Effector CD4-positive, alpha-beta T cell (primary cell): ENCODE results near the gene XXYLT1.
A peak's percentile ranks its signal among the peaks of the same experiment; 100 is the strongest.
"Not testable (repeated sequence)": the region's sequence is repeated elsewhere in the genome, so short reads cannot be mapped to it uniquely, and the experiment has no call there.

Source experiments
- DNase-seq: peaks from one replicate; pipeline ENCODE4 v3.0.0-alpha.2; 2020
- total RNA-seq: gene quantifications from one replicate; lab custom pipeline; 2026; lab: John Stamatoyannopoulos, UW

The XXYLT1 gene
- 7.9 reads per million, percentile 27 among the genes with 10 or more reads in this experiment for total RNA-seq

GRCh38 chr3:195270817-195271409, at the start of gene XXYLT1:
TSS of gene XXYLT1 (minus strand) at chr3:195271159. CDS start at chr3:195271058, 101 bp downstream.
- peak; percentile 79 for DNase-seq

- no peak for DNase-seq
Observed at GRCh38 chr3:195319060-195319459, 48.1 kb upstream of the XXYLT1 start.

DNA sequence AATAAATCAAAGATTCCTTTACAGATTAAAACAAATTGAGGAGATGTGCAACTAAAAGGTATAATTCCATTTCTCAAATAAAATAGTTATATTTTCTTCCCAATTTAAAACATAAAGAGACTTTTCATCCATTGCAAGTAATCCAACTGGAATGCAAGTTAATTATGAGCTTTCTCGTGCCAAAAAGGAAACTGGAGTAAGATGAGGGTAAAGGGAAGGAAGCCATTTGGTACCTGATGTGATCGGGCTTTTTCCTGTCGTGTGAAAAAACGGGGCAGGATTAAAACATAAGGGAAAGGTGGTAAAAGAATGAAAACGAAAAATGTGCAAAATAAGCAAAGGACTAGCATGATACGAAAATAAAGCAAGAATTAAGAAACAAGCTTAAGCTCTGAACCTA, 41.8 kb upstream of the XXYLT1 start:
- no peak for DNase-seq

DNA sequence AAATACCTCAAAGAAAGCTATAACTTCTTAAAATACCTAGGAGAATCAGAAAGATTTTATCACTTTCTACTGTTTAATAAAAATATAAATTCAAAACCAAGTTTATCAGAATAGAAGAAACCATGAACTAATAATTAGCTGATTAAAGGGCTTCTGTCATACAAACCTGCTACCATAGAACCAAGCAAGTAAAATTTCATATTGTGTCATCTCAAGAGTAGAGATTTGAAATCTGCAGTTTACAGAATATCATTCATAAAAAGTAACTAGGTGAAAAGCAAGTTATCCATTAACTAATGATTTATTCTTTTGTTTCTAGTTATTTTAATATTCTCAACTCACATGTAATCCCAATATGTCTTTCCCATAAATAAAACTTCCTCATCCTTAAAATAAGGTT, 36.8 kb upstream of the XXYLT1 start:
- DNase-seq: no peak

- no peak for DNase-seq
Observed at GRCh38 chr3:195306369-195306768, 35.4 kb upstream of the XXYLT1 start.

DNA sequence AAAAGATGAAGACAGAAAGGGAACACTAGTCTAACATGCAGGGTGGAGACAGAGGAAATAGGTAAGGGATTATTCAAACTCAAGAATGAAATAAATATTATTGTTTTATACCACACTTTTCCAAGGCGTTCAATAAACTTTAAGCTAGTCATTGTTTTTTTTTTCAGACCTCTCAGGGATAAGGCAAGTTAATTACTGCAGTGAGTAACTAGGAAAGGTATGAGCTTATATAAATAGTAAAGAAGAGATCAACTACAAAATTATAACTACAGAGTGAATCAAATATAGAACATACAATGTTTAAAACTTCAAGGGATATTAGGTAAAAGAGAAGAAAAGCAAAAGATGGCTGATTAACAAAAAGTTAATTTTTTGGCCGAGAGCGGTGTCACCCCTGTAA, 31.5 kb upstream of the XXYLT1 start:
- DNase-seq: no peak

GRCh38 chr3:195297446-195297845, 26.5 kb upstream of the XXYLT1 start:
- DNase-seq: no peak

- no peak for DNase-seq
Observed at GRCh38 chr3:195296662-195297061, 25.7 kb upstream of the XXYLT1 start.

GRCh38 chr3:195291121-195291520, 20.2 kb upstream of the XXYLT1 start:
- no peak for DNase-seq

GRCh38 chr3:195290643-195291042, 19.7 kb upstream of the XXYLT1 start:
- DNase-seq: not testable (repeated sequence)

GRCh38 chr3:195286115-195286872, 15.3 kb upstream of the XXYLT1 start:
- DNase-seq: no peak

DNA sequence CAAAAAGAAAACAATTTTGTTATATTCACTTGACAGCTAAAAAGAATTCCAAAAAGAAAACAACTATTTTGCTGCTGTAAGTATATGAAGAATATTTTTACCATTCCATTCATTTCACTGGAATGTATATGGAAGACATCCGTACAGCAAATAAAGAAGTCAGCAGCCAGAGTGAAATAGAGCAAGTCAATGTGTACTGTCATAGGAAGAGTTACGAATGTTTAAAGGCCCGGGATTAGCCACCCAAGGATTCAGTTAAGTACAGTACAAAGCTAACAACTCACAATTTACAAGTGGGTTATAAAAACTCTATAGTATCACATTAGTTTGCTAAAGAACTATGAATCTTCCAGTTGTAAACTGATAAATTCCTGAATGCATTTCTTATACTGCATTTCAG, 14.4 kb upstream of the XXYLT1 start:
- DNase-seq: no peak

DNA sequence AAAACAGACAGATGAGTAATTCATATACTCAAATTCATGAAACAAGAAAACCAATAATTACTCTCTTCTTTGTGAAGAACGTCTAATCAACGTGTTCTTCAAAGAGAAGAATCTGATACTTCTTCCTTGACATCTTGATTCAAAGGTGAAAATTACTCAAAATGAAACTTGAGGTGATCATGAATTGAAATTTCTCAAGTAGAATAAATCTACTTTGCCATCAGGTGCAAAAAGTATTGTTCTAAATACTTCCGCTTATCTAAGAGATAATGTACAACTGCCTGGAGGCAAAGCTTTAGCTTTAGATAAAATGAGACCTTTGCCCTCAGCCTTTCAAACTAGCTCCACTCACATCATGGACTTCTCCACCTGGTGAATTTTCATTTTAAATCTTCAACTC, 13.9 kb upstream of the XXYLT1 start:
- no peak for DNase-seq

DNA sequence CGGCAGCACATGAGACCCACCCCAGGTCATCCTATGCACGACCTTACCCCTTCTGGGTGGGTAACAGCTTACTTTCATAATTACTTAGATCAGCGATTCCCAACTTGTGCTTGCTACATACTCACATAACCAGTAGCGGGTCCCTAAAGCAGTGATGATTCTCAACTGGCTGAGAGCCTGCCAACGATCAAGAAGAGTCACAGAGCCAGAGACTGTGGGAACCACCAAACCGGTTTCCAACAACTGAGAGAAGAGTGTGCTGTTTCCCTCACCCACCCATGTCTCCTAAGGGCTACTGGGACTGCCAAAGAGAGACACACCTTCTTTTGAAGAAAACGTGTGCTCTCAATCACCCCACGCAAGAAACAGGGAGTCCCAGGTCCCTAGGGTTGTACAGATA, 12.0 kb upstream of the XXYLT1 start:
- no peak for DNase-seq

- DNase-seq: no peak
Observed at GRCh38 chr3:195274259-195274966, 3.5 kb upstream of the XXYLT1 start.

DNA sequence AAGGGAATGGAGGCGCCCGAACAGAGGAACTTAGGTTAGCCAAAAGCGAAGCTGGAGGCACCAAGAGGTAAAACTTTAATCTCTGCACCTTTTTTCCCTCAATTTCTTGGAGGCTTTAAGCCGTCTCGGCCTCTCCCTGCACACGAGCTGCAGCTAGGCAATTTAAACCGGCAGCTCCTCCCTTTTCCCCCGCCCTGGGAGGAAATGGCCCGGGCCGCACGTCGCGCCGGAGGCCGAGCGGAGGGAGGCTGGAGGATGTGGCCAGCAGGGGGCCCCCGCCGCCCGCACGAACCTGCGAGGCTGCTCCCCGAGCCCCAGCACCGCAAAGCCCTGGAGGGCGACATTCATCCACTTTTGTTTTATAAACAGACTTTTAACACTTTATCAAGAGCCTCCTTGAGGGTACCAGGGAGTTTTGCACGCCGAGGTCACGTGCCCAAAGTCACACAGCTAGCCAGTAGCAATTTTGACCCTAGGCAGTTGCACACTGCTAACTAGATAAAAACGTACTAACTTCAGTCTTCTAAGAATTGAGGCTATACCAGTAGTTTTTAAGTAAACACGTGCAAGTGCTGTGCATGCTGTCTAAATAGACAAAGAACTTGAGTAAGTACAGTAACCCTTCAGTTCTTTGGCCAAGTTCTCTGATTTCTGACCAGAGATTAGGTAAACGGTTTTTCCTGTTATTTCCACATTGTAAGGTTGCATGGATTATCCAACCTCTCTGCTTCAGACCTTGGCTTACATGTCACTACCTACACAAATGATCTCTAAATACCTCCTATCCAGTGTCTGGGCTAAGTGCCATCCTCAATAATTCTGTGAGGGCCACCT, 668 bp upstream of the XXYLT1 start:
- peak; percentile 77 for DNase-seq

- no peak for DNase-seq
Observed at GRCh38 chr3:195270079-195270816, 711 bp downstream of the XXYLT1 start.

- DNase-seq: no peak
Observed at GRCh38 chr3:195269375-195270078, 1.4 kb downstream of the XXYLT1 start.

DNA sequence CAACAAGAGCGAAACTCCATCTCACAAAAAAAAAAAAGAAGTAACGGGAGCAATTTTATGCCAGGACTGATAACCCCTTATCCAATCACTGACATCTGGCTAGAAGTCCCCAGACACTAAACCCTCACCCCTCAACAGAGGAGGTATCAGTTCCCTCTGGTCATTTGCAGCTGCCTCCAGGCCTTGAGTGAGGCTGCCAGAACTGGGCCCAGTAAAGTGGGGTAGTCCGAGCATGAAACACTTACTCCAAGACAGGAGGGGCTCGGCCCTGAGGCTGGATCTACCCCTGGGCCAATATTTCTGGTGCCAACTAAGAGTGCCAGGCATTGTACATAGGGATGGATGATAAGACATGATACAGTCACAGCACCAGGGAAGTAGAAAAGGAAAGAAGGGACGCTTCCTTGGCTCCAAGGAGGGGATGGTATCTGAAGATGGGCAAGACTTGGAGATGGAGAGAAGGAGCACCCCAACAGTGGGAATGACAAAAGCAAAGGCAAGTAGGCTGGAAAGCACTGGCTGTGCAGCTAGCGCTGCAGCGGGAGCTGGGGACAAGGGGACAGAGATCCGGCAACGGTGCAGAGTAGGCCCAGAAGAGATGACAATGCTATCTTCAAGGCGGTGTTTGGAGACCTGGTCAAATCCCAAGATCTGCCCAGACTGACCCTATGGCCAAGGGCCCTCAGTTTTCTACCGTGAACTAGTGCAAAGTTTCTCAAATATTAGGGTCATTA, 2.2 kb downstream of the XXYLT1 start:
- no peak for DNase-seq

GRCh38 chr3:195267096-195267495, 3.9 kb downstream of the XXYLT1 start:
- DNase-seq: no peak

DNA sequence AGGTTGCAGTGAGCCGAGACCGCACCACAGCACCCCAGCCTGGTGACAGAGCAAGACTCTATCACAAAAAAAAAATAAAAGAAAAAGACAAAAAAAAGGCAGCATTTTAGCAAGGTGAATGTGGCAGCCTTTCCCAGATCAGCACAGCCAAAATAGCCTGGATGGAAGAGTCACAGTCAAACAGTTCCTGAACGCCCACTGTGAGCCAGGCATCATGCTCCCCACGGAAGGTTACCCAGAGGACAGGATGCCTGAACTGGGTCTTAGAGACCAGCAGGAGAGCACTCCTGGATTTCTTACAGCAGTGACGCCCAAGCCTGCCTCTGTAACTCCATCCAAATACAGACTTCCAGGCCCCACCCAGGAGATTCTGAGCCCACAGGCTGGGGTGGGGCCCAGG, 4.5 kb downstream of the XXYLT1 start:
- DNase-seq: no peak
